HepG2 (cell line): ENCODE measurements around the gene ARFGEF2. TPM values are rescaled to one million over a fixed set of nuclear protein-coding genes. Genes with fewer than 3 reads are reported as not detected.

Source experiments
- GATA4 ChIP-seq: sonication (generic); IDR thresholded peaks from 2 replicates; pipeline ENCODE4 v1.6.1; 2016; ENCODE audit warnings: antibody characterized with exemption, low read depth, borderline replicate concordance
- HNF1A ChIP-seq, 2 experiments: sonication (generic) in 1 of 2; formaldehyde crosslinking in 1 of 2; IDR thresholded peaks; 2 replicates each; pipeline versions ENCODE4 v1.4.0 to v1.6.1; 2016 to 2020; ENCODE audit warnings: borderline replicate concordance in 1 of 2, low read depth in 1 of 2, mild to moderate bottlenecking in 1 of 2, missing genetic modification reagents in 1 of 2
- KMT2A ChIP-seq: sonication (generic); formaldehyde crosslinking; IDR thresholded peaks from 2 replicates; pipeline ENCODE4 v1.4.0; 2020; ENCODE audit warnings: missing genetic modification reagents
- MLXIP ChIP-seq: sonication (generic); formaldehyde crosslinking; IDR thresholded peaks from 2 replicates; pipeline ENCODE4 v1.9.0; 2021; ENCODE audit warnings: missing genetic modification reagents, borderline replicate concordance
- ZNF10 ChIP-seq: sonication (generic); formaldehyde crosslinking; IDR thresholded peaks from 2 replicates; pipeline ENCODE4 v1.4.0; 2020; ENCODE audit warnings: mild to moderate bottlenecking, low read depth, missing genetic modification reagents, borderline replicate concordance
- ZNF207 ChIP-seq: fragments of 450-650 bp; IDR thresholded peaks from 2 replicates; pipeline ENCODE4 v1.6.1; 2016; ENCODE audit warnings: antibody characterized with exemption, borderline replicate concordance
- ZNF326 ChIP-seq: sonication (generic); formaldehyde crosslinking; IDR thresholded peaks from 2 replicates; pipeline ENCODE4 v1.4.0; 2020; ENCODE audit warnings: missing genetic modification reagents, borderline replicate concordance
- ZNF652 ChIP-seq: IDR thresholded peaks from 2 replicates; pipeline ENCODE4 v1.6.1; 2016; ENCODE audit warnings: low read depth, borderline replicate concordance
- polyA plus RNA-seq, 8 experiments: library from polyadenylated mRNA; depleted of rRNA in 3 of 8; stranded (reverse) in 7 of 8; unstranded in 1 of 8; fragments of >200 nt; fragmentation: Illumina TruSeq in 4 of 8; extraction: Trizol in 4 of 8; gene quantifications; 2 replicates each; pipeline versions ENCODE4 v1.2.1 to v1.2.3, GENCODE V29; 2011 to 2016; ENCODE audit warnings: low read depth in 4 of 8, missing spikeins in 1 of 8, mixed read lengths in 1 of 8; ENCODE audit not compliant: insufficient read depth in 1 of 8
- total RNA-seq, 5 experiments: library from RNA; depleted of rRNA; stranded (reverse); fragments of >200 nt; fragmentation: Illumina TruSeq; extraction: Trizol; gene quantifications; 2 replicates each; pipeline ENCODE4 v1.2.3, GENCODE V29; 2016; ENCODE audit warnings: low read depth in 1 of 5
- TF ChIP-seq, protein P1 (sequence below): sonication (generic); formaldehyde crosslinking; IDR thresholded peaks from 2 replicates; pipeline ENCODE4 v1.9.0; 2021; ENCODE audit warnings: missing genetic modification reagents, mild to moderate bottlenecking, borderline replicate concordance
- TF ChIP-seq, protein P2 (sequence below): sonication (generic); formaldehyde crosslinking; IDR thresholded peaks from 2 replicates; pipeline ENCODE4 v1.4.0; 2020; ENCODE audit warnings: missing genetic modification reagents, mild to moderate bottlenecking, borderline replicate concordance

The ARFGEF2 gene
- total and polyA plus RNA-seq, 2 of the 13 experiments (the other 11 are each of a cell fraction or from before 2014, with no cell fraction given), result 44.0 to 60.8 TPM

DNA sequence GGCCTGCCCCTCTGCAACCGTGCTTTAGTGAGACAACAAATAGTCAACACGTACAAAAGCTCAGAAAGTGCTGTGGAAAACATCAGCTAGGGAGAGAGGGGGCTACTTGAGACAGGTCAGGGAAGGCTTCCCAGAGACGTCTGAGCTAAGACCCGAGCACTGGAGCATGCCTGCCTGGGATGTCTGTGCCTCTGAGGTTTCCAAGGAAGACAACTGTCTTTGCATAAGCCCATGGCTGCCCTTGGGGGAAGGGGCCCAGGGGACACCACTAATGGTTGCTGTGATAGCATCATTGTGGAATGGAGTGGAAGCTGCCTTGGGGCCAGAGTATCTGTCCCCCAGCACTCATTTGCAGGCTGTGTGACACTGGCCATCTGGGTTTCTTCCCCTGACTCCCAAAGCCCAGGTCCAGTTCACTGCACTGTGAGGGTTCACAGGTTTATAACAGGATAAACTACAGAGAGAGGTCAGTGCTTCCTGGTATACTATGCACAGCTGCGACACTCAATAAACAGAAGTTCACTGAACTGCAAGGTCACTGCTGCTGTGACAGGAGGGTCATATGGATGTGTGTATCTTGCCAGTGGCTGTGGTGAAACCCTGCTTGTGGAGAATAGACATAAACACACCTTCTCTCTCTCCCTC lies 1.5 kb upstream of the ARFGEF2 start (continued):
- peak; percentile 72; the same call in 1 of the 2 replicates for TF ChIP-seq HNF1A (IDR thresholded peaks at IDR 0.05; ENCODE audit: low read depth)
- peak; percentile 71 for TF ChIP-seq HNF1A (CRISPR knock-in tag; IDR thresholded peaks at IDR 0.05; ENCODE audit: borderline replicate concordance)
- 0 out of 2 replicates have a peak, but pooled peaks have one; percentile 30 for TF ChIP-seq KMT2A (CRISPR knock-in tag)
- peak; percentile 50; the same call in 1 of the 2 replicates for TF ChIP-seq ZNF326 (CRISPR knock-in tag)
- TF ChIP-seq, protein P1, sequence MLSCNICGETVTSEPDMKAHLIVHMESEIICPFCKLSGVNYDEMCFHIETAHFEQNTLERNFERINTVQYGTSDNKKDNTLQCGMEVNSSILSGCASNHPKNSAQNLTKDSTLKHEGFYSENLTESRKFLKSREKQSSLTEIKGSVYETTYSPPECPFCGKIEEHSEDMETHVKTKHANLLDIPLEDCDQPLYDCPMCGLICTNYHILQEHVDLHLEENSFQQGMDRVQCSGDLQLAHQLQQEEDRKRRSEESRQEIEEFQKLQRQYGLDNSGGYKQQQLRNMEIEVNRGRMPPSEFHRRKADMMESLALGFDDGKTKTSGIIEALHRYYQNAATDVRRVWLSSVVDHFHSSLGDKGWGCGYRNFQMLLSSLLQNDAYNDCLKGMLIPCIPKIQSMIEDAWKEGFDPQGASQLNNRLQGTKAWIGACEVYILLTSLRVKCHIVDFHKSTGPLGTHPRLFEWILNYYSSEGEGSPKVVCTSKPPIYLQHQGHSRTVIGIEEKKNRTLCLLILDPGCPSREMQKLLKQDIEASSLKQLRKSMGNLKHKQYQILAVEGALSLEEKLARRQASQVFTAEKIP (CRISPR knock-in tag), result no peak
- TF ChIP-seq MLXIP (CRISPR knock-in tag), result no peak
- TF ChIP-seq ZNF652 (CRISPR knock-in tag), result peak; percentile 65
- TF ChIP-seq ZNF10 (CRISPR knock-in tag), result no peak
- TF ChIP-seq ZNF207, result no peak
- TF ChIP-seq GATA4, result no peak
- TF ChIP-seq, protein P2, sequence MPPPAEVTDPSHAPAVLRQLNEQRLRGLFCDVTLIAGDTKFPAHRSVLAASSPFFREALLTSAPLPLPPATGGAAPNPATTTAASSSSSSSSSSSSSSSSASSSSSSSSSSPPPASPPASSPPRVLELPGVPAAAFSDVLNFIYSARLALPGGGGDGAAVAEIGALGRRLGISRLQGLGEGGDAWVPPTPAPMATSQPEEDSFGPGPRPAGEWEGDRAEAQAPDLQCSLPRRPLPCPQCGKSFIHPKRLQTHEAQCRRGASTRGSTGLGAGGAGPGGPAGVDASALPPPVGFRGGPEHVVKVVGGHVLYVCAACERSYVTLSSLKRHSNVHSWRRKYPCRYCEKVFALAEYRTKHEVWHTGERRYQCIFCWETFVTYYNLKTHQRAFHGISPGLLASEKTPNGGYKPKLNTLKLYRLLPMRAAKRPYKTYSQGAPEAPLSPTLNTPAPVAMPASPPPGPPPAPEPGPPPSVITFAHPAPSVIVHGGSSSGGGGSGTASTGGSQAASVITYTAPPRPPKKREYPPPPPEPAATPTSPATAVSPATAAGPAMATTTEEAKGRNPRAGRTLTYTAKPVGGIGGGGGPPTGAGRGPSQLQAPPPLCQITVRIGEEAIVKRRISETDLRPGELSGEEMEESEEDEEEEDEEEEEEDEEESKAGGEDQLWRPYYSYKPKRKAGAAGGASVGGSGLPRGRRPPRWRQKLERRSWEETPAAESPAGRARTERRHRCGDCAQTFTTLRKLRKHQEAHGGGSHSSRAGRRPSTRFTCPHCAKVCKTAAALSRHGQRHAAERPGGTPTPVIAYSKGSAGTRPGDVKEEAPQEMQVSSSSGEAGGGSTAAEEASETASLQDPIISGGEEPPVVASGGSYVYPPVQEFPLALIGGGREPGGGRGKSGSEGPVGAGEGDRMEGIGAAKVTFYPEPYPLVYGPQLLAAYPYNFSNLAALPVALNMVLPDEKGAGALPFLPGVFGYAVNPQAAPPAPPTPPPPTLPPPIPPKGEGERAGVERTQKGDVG (CRISPR knock-in tag), result no peak
